H9 (cell line): ENCODE results near the gene SLC25A17. TPM values are rescaled to one million over a fixed set of nuclear protein-coding genes. Genes with fewer than 3 reads are reported as not detected.

Experiments
- DNase-seq: peaks from one replicate; pipeline ENCODE4 v3.0.0-alpha.2; 2017
- H2AFZ ChIP-seq: one replicate; pipeline ENCODE4 v1.6.1; 2013; ENCODE audit warnings: mild to moderate bottlenecking, low read length, control low read depth, moderate library complexity
- H2AK5ac ChIP-seq: 2 replicates; pipeline ENCODE4 v1.6.1; 2013; ENCODE audit warnings: low read length, control low read depth, mixed read lengths; ENCODE audit not compliant: insufficient read length
- H2BK120ac ChIP-seq: one replicate; pipeline ENCODE4 v1.6.1; 2013; ENCODE audit warnings: low read depth, mild to moderate bottlenecking, low read length, control low read depth, inconsistent platforms; ENCODE audit not compliant: poor library complexity, severe bottlenecking
- H2BK12ac ChIP-seq: 2 replicates; pipeline ENCODE4 v1.6.1; 2013; ENCODE audit warnings: low read length, control low read depth, mixed read lengths, low read depth; ENCODE audit not compliant: insufficient read length
- H2BK15ac ChIP-seq: 2 replicates; pipeline ENCODE4 v1.6.1; 2013; ENCODE audit warnings: low read depth, low read length, control low read depth
- H2BK20ac ChIP-seq: one replicate; pipeline ENCODE4 v1.6.1; 2013; ENCODE audit warnings: low read depth, mild to moderate bottlenecking, low read length, control low read depth, inconsistent platforms; ENCODE audit not compliant: poor library complexity, severe bottlenecking
- H2BK5ac ChIP-seq: 2 replicates; pipeline ENCODE4 v1.6.1; 2013; ENCODE audit warnings: low read length, control low read depth, mixed read lengths; ENCODE audit not compliant: insufficient read length
- H3K14ac ChIP-seq: 2 replicates; pipeline ENCODE4 v1.6.1; 2013; ENCODE audit warnings: low read length, control low read depth; ENCODE audit not compliant: insufficient read depth
- H3K18ac ChIP-seq: 2 replicates; pipeline ENCODE4 v1.6.1; 2013; ENCODE audit warnings: low read depth, mild to moderate bottlenecking, mixed read lengths, low read length, control low read depth; ENCODE audit not compliant: insufficient read length
- H3K23ac ChIP-seq: 2 replicates; pipeline ENCODE4 v1.6.1; 2013; ENCODE audit warnings: low read length, control low read depth, mixed read lengths, low read depth; ENCODE audit not compliant: insufficient read length
- H3K23me2 ChIP-seq: 2 replicates; pipeline ENCODE4 v1.6.1; 2013; ENCODE audit warnings: low read depth, mild to moderate bottlenecking, mixed read lengths, low read length, control low read depth; ENCODE audit not compliant: insufficient read length, poor library complexity, severe bottlenecking
- H3K27ac ChIP-seq: 2 replicates; pipeline ENCODE4 v1.5.1; 2013; ENCODE audit warnings: low read length, control low read depth, mixed read lengths, low read depth; ENCODE audit not compliant: insufficient read length
- H3K27me3 ChIP-seq: 2 replicates; pipeline ENCODE4 v1.6.1; 2013; ENCODE audit warnings: low read length, control low read depth, inconsistent platforms; ENCODE audit not compliant: insufficient read depth
- H3K4ac ChIP-seq: 2 replicates; pipeline ENCODE4 v1.6.1; 2013; ENCODE audit warnings: low read depth, mild to moderate bottlenecking, control low read depth, inconsistent platforms, low read length, moderate library complexity
- H3K4me1 ChIP-seq: 2 replicates; pipeline ENCODE4 v1.6.1; 2013; ENCODE audit warnings: low read length, control low read depth, inconsistent platforms; ENCODE audit not compliant: insufficient read depth
- H3K4me2 ChIP-seq: 2 replicates; pipeline ENCODE4 v1.6.1; 2013; ENCODE audit warnings: low read length, control low read depth, mixed read lengths; ENCODE audit not compliant: insufficient read length, insufficient read depth
- H3K56ac ChIP-seq: 2 replicates; pipeline ENCODE4 v1.6.1; 2013; ENCODE audit warnings: low read depth, mild to moderate bottlenecking, mixed read lengths, low read length, control low read depth; ENCODE audit not compliant: insufficient read length
- H3K79me1 ChIP-seq: 2 replicates; pipeline ENCODE4 v1.6.1; 2013; ENCODE audit warnings: low read depth, mild to moderate bottlenecking, moderate library complexity, low read length, control low read depth, inconsistent platforms; ENCODE audit not compliant: insufficient read depth, poor library complexity, severe bottlenecking
- H3K79me2 ChIP-seq: 2 replicates; pipeline ENCODE4 v1.6.1; 2013; ENCODE audit warnings: low read length, control low read depth, inconsistent platforms; ENCODE audit not compliant: insufficient read depth
- H3K9ac ChIP-seq: 2 replicates; pipeline ENCODE4 v1.6.1; 2013; ENCODE audit warnings: low read length, control low read depth, mixed read lengths; ENCODE audit not compliant: insufficient read length; ENCODE audit errors: extremely low read depth
- H3K9me3 ChIP-seq: one replicate; pipeline ENCODE4 v1.6.1; 2013; ENCODE audit warnings: low read depth, low read length, inconsistent platforms; ENCODE audit not compliant: control insufficient read depth
- H3T11ph ChIP-seq: one replicate; pipeline ENCODE4 v1.6.1; 2013; ENCODE audit warnings: mild to moderate bottlenecking, low read length, control low read depth, inconsistent platforms
- H4K20me1 ChIP-seq: one replicate; pipeline ENCODE4 v1.6.1; 2013; ENCODE audit not compliant: control insufficient read depth, insufficient read length, insufficient read depth
- H4K5ac ChIP-seq: 2 replicates; pipeline ENCODE4 v1.6.1; 2013; ENCODE audit warnings: low read depth, mild to moderate bottlenecking, mixed read lengths, low read length, control low read depth; ENCODE audit not compliant: insufficient read length
- H4K8ac ChIP-seq: replicated peaks from 2 replicates; pipeline ENCODE4 v1.6.1; 2013; ENCODE audit warnings: low read length, control low read depth, mixed read lengths, low read depth; ENCODE audit not compliant: insufficient read length
- H4K91ac ChIP-seq: 2 replicates; pipeline ENCODE4 v1.6.1; 2013; ENCODE audit warnings: low read depth, mild to moderate bottlenecking, moderate library complexity, mixed read lengths, low read length, control low read depth; ENCODE audit not compliant: insufficient read length
- H3K27ac Mint-ChIP-seq, 3 experiments: 2 replicates in 2 of 3; 3 replicates in 1 of 3; pipeline ENCODE4 v1.8.0; 2020 to 2021; ENCODE audit warnings: mixed read lengths in 3 of 3, mild to moderate bottlenecking in 1 of 3, moderate library complexity in 1 of 3
- H3K27me3 Mint-ChIP-seq: 2 replicates; pipeline ENCODE4 v1.8.0; 2021; ENCODE audit warnings: low read depth, mild to moderate bottlenecking, moderate library complexity, mixed read lengths
- H3K36me3 Mint-ChIP-seq, 3 experiments: 2 replicates in 2 of 3; 3 replicates in 1 of 3; pipeline ENCODE4 v1.8.0; 2020 to 2021; ENCODE audit warnings: low read depth in 3 of 3, mixed read lengths in 3 of 3; ENCODE audit not compliant: insufficient read depth in 1 of 3
- H3K4me1 Mint-ChIP-seq, 2 experiments: 2 replicates each; pipeline ENCODE4 v1.8.0; 2020; ENCODE audit warnings: mixed read lengths in 2 of 2
- H3K4me3 Mint-ChIP-seq, 2 experiments: 2 replicates in 1 of 2; 3 replicates in 1 of 2; pipeline ENCODE4 v1.8.0; 2020 to 2021; ENCODE audit warnings: mild to moderate bottlenecking in 2 of 2, mixed read lengths in 2 of 2, moderate library complexity in 1 of 2
- H3K9me3 Mint-ChIP-seq, 2 experiments: 2 replicates in 1 of 2; 3 replicates in 1 of 2; pipeline ENCODE4 v1.8.0; 2020; ENCODE audit warnings: mild to moderate bottlenecking in 2 of 2, mixed read lengths in 2 of 2, moderate library complexity in 1 of 2
- CTCF ChIP-seq: fragments of 200-600 bp; sonication (generic); conservative IDR thresholded peaks from 3 replicates; pipeline ENCODE4 v1.8.0; 2021; ENCODE audit warnings: antibody characterized with exemption, mild to moderate bottlenecking
- WGBS: extraction: QIAGEN DNeasy Blood & Tissue Kit; methylation state at CpG from one replicate; pipeline ENCODE4 v1.1.7; 2013; ENCODE audit warnings: missing lambda C conversion rate, low lambda C conversion rate, mixed read lengths; ENCODE audit not compliant: insufficient read length; ENCODE audit errors: extremely low coverage; 5-methylcytosine and 5-hydroxymethylcytosine counted together
- total RNA-seq: library from RNA; stranded (reverse); gene quantifications from 2 replicates; pipeline ENCODE4 v1.2.1, GENCODE V29; 2021

The SLC25A17 gene
- total RNA-seq, 1 experiment from 2014 or later = 26.5 TPM

- Mint-ChIP-seq H3K9me3 (peaks cover 0 to 4% of the 10 kb centered on the region in 2 experiments; a peak in 1 of 5 replicates), H3K4me3 (peak overlapping the region in 1 of 2 experiments; percentile 14; a peak in 1 of 5 replicates), H3K27me3 (no peaks in the 10 kb centered on the region; the same call in 1 of the 2 replicates), H3K27ac (no peak overlapping the region; a peak in 1 of 7 replicates), H3K36me3 (no peaks in the 10 kb centered on the region; a peak in 1 of 7 replicates), H3K4me1 (peaks cover 19% of the 10 kb centered on the region in 2 experiments)
- Histone ChIP-seq H3K4me1 (no peaks in the 10 kb centered on the region; the same call in 1 of the 2 replicates), H3K23me2 (no peaks in the 10 kb centered on the region), H3K23ac (no peak overlapping the region), H3K9me3 (no peaks in the 10 kb centered on the region), H2AK5ac (no peak overlapping the region), H3K18ac (no peak overlapping the region), H3K4me2 (no peak overlapping the region), H3T11ph (no peak overlapping the region), H3K14ac (no peak overlapping the region), H2BK15ac (no peak overlapping the region), H2BK120ac (no peak overlapping the region), H2BK5ac (no peak overlapping the region), H3K27ac (no peak overlapping the region), H3K79me2 (no peaks in the 10 kb centered on the region), H3K79me1 (no peaks in the 10 kb centered on the region), H3K56ac (no peak overlapping the region), H4K5ac (no peak overlapping the region), H2BK12ac (no peak overlapping the region), H2AFZ (no peak overlapping the region), H4K91ac (no peak overlapping the region), H2BK20ac (no peak overlapping the region), H4K8ac (no peak overlapping the region), H3K9ac (no peak overlapping the region), H3K4ac (no peak overlapping the region), H4K20me1 (no peaks in the 10 kb centered on the region), H3K27me3 (no peaks in the 10 kb centered on the region)
- DNase-seq = no peak
- TF ChIP-seq CTCF = no peak
- no CpG with 5 or more reads among the region's 3 CpGs for WGBS
Observed at GRCh38 chr22:40757071-40757470, 62.1 kb downstream of the SLC25A17 start.
